Activated CD8-positive, alpha-beta T cell treated with anti-CD3 and anti-CD28 coated beads for 36 hours (primary cell): ENCODE results near the gene CD99L2. TPM values are rescaled to one million over a fixed set of nuclear protein-coding genes. Genes with fewer than 3 reads are reported as not detected.
"Not testable (repeated sequence)": the region's sequence is repeated elsewhere in the genome, so short reads cannot be mapped to it uniquely, and the experiment has no call there.

Experiments
- ATAC-seq: fragments of 200-7000 bp; cut with Tn5 transposase; one replicate; pipeline ENCODE4 v1.10.0; 2021; ENCODE audit warnings: mild to moderate bottlenecking, moderate library complexity
- CTCF ChIA-PET: fragments of 350-600 bp; sonication (Branson Sonifier 250); formaldehyde crosslinking; loops from one replicate; lab custom pipeline; 2021; ENCODE audit warnings: antibody characterized with exemption; lab: Charles Lee
- POLR2A ChIA-PET: fragments of 350-600 bp; sonication (Branson Sonifier 250); formaldehyde crosslinking; loops from one replicate; lab custom pipeline; 2021; ENCODE audit warnings: antibody characterized with exemption; lab: Charles Lee
- DNase-seq: peaks from one replicate; pipeline ENCODE4 v3.0.0-alpha.2; 2020
- H3K27ac Mint-ChIP-seq: one replicate; pipeline ENCODE4 v1.8.0; 2021; ENCODE audit warnings: mild to moderate bottlenecking, mixed read lengths
- H3K27me3 Mint-ChIP-seq: one replicate; pipeline ENCODE4 v1.8.0; 2021; ENCODE audit warnings: mixed read lengths
- H3K36me3 Mint-ChIP-seq: one replicate; pipeline ENCODE4 v1.8.0; 2021; ENCODE audit warnings: low read depth, mixed read lengths
- H3K4me1 Mint-ChIP-seq: one replicate; pipeline ENCODE4 v1.8.0; 2021; ENCODE audit warnings: low read depth, mixed read lengths
- H3K4me3 Mint-ChIP-seq: one replicate; pipeline ENCODE4 v1.8.0; 2021; ENCODE audit warnings: mild to moderate bottlenecking, moderate library complexity, mixed read lengths
- H3K9me3 Mint-ChIP-seq: one replicate; pipeline ENCODE4 v1.8.0; 2021; ENCODE audit warnings: mixed read lengths
- intact Hi-C: fragments of 100-400 bp; cut with micrococcal nuclease; formaldehyde crosslinking; loops from one replicate; pipeline ENCODE4 v1.10.0; 2022
- total RNA-seq, 2 experiments: library from RNA; stranded (reverse); gene quantifications; one replicate each; pipeline ENCODE4 v1.2.3, GENCODE V29; 2021
- TF ChIP-seq, protein P1 (sequence below): fragments of 200-600 bp; IDR thresholded peaks from one replicate; pipeline ENCODE4 v1.8.0; 2022; ENCODE audit warnings: antibody characterized with exemption, mild to moderate bottlenecking

The CD99L2 gene
- total RNA-seq, 2 experiments from 2014 or later = 11.9 to 12.6 TPM

DNA sequence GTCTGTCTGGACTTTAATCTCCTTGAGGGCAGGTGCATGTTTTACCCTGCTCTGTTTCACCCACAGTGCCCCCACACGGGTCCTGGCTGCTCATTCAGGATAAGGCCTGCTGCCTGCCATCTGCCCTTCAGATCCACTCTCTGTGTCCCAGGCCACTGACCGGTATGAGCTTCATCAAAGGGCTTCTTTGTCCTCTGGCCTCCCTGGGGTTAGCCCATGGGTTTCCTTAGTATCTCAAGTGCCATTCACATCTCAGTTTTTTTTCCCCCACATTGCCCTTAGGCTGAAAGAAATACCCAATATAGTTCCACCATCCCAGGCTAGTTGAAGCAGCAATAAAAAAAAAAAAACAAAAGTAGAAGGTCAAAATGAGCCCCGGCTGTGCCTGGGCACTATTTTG is 9.3 kb downstream of the CD99L2 start:
- TF ChIP-seq, protein P1, sequence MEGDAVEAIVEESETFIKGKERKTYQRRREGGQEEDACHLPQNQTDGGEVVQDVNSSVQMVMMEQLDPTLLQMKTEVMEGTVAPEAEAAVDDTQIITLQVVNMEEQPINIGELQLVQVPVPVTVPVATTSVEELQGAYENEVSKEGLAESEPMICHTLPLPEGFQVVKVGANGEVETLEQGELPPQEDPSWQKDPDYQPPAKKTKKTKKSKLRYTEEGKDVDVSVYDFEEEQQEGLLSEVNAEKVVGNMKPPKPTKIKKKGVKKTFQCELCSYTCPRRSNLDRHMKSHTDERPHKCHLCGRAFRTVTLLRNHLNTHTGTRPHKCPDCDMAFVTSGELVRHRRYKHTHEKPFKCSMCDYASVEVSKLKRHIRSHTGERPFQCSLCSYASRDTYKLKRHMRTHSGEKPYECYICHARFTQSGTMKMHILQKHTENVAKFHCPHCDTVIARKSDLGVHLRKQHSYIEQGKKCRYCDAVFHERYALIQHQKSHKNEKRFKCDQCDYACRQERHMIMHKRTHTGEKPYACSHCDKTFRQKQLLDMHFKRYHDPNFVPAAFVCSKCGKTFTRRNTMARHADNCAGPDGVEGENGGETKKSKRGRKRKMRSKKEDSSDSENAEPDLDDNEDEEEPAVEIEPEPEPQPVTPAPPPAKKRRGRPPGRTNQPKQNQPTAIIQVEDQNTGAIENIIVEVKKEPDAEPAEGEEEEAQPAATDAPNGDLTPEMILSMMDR = no peak
- Mint-ChIP-seq H3K27ac (no peak overlapping the region), H3K27me3 (no peaks in the 10 kb centered on the region), H3K9me3 (no peaks in the 10 kb centered on the region), H3K4me1 (no peaks in the 10 kb centered on the region), H3K36me3 (peaks cover 2% of the 10 kb centered on the region), H3K4me3 (no peak overlapping the region)
- POLR2A ChIA-PET = interaction anchor here (1.1 kb wide), 1 partner anchor 9 kb away, joined by 3 read pairs; no protein-coding TSS in a partner anchor
- DNase-seq = no peak
- CTCF ChIA-PET = no interaction called here
- intact Hi-C loops = no loop called here
- no peak for ATAC-seq

DNA sequence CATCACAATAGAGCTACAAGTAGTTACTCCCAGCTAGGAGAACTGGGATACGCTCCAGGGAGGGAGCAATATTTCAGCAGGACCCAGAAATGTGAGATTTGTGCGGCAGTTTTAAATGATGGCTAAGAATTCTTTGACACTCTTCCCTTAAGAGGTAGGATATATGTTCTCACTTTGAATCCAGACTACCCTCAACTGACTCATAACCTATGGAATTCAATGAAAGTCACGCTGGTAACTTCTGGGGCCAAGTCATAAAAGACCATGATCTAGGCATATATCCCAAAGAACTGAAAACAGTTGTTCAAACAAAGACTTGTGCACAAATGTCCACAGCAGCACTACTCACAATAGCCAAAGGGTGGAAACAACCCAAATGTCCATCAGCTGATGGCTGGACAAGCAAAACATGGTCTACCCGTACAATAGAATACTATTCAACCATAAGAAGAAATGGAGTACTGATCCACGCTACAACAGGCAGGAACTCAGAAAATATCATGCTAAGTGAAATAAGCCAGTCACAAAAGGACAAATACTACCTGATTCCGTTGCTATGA is 10.5 kb downstream of the CD99L2 start:
- Mint-ChIP-seq H3K4me3 (no peak overlapping the region), H3K27me3 (no peaks in the 10 kb centered on the region), H3K9me3 (no peaks in the 10 kb centered on the region), H3K4me1 (peaks cover 2% of the 10 kb centered on the region), H3K36me3 (peaks cover 2% of the 10 kb centered on the region), H3K27ac (no peak overlapping the region)
- intact Hi-C loops = no loop called here
- ChIA-PET CTCF (no interaction called here), POLR2A (interaction anchor here (0.6 kb wide), 1 partner anchor 11 kb away, joined by 3 read pairs; no protein-coding TSS in a partner anchor)
- ATAC-seq (no peak), DNase-seq (no peak)
- TF ChIP-seq, protein P1 = no peak

DNA sequence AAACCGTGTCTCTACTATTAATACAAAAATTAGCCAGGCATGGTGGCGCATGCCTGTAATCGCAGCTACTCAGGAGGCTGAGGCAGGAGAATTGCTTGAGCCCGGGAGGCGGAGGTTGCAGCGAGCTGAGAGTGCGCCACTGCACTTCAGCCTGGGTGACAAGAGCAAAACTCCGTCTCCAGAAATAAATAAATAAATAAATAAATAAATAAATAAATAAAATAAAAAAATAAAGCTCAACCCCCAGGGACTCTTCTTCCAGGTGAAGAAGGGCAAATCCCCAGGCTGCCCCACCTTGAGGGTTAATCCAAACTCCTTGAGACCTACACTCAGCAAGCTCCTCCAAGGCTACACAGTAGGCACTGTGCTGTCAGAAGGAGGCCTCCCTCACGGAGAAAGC is 11.2 kb downstream of the CD99L2 start:
- H3K9me3 Mint-ChIP-seq, H3K27ac Mint-ChIP-seq, intact Hi-C loops, H3K36me3 Mint-ChIP-seq, H3K27me3 Mint-ChIP-seq, ATAC-seq, H3K4me3 Mint-ChIP-seq, CTCF ChIA-PET, H3K4me1 Mint-ChIP-seq, DNase-seq, POLR2A ChIA-PET: not testable (repeated sequence)

DNA sequence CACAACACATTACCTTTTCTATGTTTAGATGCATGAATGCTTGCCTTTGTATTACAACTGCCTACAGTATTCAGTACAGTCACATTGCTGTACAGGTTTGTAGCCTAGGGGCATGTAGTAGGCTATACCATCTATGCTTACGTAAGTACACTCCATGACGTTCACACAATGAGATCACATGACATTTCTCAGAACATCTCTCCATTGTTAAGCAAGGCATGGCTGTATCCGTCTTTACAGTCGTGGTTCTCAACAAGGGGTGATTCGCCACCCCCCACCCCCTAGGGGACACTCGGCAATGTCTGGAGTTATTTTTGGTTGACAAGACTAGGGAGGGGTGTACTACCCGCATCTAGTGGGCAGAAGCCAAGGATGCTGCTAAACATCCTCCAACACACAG is 12.1 kb downstream of the CD99L2 start:
- peaks cover 2% of the 10 kb centered on the region for H3K36me3 Mint-ChIP-seq
- H3K4me3 Mint-ChIP-seq = no peak overlapping the region
- intact Hi-C loops = no loop called here
- ChIA-PET CTCF (no interaction called here), POLR2A (no interaction called here)
- H3K27ac Mint-ChIP-seq = no peak overlapping the region
- DNase-seq = no peak
- TF ChIP-seq, protein P1 = no peak
- no peaks in the 10 kb centered on the region for H3K27me3 Mint-ChIP-seq
- no peak for ATAC-seq
- H3K9me3 Mint-ChIP-seq = no peaks in the 10 kb centered on the region
- peaks cover 3% of the 10 kb centered on the region for H3K4me1 Mint-ChIP-seq

DNA sequence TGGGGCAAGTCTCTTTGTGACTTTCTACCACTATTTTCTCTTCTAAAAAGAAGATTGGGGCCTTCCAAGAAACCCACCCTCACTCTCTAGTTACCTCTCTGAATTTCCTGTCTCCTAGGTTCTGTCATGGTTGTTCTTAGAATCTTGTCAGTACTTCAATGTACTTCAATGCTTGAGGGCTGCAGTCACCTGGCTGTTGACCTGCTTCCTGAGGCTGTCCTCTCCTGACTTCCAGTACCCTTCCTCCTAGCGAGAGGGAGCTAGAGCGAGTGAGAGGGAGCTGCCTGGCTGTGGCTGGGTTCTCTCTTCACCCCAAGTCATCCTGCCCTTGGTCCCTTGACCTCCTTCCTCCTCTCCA is 17.7 kb downstream of the CD99L2 start:
- intact Hi-C loops = no loop called here
- H3K4me3 Mint-ChIP-seq = no peak overlapping the region
- H3K36me3 Mint-ChIP-seq = peaks cover 16% of the 10 kb centered on the region
- POLR2A ChIA-PET = interaction anchor here (0.7 to 1.7 kb wide), 2 partner anchors 10 to 17 kb away, joined by 3 to 5 read pairs; no protein-coding TSS in a partner anchor
- DNase-seq = peak; percentile 24
- peaks cover 5% of the 10 kb centered on the region for H3K9me3 Mint-ChIP-seq
- TF ChIP-seq, protein P1 = no peak
- H3K27me3 Mint-ChIP-seq = no peaks in the 10 kb centered on the region
- CTCF ChIA-PET = interaction anchor here (1.0 kb wide), 1 partner anchor 14 kb away, joined by 3 read pairs; no protein-coding TSS in a partner anchor
- H3K27ac Mint-ChIP-seq = peak overlapping the region; percentile 89
- peaks cover 31% of the 10 kb centered on the region for H3K4me1 Mint-ChIP-seq
- peak; percentile 71 for ATAC-seq
